Stimulated activated CD8-positive, alpha-beta memory T cell treated with anti-CD3 and anti-CD28 coated beads, Interleukin-12 subunit alpha, Interleukin-12 subunit beta, amount 100 ng/mL, for 1 hour (primary cell): ENCODE measurements around the gene C5.
"Not testable (repeated sequence)": the region's sequence is repeated elsewhere in the genome, so short reads cannot be mapped to it uniquely, and the experiment has no call there.

ENCODE experiments used
- DNase-seq: peaks from one replicate; pipeline ENCODE4 v3.0.0-alpha.2; 2020; ENCODE audit warnings: low read depth

Gene C5

DNA sequence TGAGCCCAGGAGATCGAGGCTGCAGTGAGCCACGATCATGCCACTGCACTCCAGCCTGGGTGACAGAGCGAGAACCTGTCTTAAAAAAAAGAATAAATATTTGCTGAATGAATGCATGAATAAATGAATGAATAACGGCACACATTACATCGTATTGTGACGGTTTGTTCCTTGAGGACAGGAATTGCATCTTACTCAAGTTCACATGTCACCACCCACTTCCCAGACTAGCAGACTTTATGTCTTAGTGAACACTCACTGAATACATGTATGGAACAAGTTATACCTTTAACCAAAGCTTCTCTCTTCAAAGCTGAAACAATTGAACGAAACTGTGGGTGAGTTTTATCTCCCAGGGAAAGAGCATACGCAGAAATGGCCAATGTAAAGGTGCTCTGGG, 70.3 kb downstream of the C5 start:
- no peak for DNase-seq

DNA sequence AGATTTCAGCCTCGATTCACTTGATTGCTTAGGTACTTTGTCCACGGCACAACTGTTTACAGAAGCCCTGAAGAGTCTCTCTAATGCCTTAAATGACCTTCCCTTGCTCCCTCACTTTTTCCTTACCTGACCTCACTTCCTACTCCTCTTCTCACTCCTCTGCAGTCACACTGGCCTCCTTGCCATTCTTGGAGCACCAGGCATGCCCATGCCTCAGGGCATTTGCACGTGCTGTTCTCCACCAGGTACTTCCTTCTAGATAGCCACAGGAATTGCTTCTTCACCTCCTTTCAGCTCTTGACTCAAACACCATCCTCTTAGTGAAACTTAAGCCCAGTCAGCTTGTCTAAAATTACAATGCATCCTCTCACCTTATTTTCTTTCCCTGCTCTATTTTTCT, 71.1 kb downstream of the C5 start:
- no peak for DNase-seq

DNA sequence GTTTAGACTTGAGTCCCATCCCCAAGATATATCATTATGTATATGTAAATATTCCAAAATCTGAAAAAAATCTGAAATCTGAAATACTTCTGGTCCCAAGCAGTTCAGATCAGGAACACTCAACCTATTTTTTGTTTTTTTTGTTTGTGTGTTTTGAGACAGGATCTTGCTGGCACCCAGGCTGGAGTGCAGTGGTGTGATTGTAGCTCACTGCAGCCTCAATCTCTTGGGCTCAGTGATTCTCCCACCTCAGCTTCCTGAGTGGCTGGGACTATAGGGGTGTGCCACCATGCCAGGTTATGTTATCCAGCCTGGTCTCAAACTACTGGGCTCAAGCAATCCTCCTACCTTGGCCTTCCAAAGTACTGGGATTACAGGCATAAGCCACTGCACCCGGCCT, 72.8 kb downstream of the C5 start:
- DNase-seq, result no peak

DNA sequence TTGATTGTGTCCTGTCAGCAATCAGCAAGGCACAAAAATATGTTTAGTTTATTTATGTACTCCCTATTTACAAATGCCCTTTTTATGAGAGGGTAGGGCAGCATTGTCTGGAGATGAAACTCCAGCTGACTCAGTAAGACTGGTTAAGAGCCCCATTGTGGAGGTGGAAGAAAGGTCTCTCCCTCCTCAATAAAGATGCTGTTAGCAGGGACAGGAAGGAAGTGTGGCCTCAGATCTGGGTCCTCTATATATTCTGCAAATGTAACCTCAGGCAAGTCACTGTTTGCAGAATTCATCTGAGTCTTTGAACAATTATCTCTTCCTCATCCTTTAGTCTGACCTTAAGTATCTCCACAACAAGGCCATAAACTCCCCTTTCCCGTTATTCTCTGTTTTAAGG, 75.2 kb downstream of the C5 start:
- DNase-seq, result no peak

DNA sequence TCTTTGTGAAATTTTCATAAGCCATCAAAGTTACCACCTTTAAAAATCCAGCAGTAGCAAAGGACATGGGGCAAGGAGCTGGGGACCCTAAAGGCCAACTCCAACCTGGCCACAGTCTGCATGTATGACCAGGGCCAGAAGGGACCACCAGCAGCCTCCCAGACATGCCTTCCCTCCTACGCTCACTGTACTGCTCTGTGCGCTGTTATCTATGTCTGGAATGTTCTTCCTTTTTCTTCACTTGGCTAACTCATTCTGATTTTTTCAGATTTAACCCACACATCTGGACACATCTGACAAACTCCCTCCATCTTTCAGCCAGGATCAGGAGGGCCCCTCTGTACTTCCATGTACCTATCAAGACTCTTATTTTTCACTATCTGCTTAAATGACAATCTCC, 75.9 kb downstream of the C5 start:
- DNase-seq, result no peak

DNA sequence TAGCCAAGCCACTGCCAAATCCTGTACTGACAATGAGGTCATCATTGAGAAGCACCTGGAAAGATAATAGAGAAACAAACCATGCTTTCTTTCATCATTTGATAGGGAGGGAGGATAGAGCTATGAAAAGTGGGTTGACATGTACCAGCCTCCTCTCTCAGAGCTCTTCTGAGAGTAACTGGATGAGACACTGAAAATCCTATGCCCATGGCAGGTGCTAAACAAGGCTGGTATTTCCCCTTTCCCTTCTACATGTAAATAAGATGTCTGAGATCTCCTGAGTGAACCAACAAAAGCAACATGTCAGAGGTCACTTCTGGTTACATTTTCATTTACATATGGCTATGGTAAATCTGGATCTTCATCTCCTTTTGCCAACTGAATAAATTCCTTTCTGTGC, 78.1 kb downstream of the C5 start:
- DNase-seq, result no peak

DNA sequence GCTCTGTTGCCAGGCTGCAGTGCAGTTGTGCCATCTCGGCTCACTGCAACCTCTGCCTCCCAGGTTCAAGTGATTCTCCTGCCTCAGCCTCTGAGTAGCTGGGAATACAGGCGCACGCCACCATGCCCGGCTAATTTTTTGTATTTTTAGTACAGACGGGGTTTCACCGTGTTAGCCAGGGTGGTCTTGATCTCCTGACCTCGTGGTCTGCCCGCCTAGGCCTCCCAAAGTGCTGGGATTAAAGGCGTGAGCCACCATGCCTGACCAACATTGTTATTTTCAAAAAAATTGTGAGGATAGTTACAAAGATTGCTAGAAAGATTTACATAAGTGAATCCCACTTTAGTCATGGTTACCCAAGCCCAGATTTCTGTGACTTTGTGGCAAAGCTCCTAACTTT, 78.6 kb downstream of the C5 start:
- not testable (repeated sequence) for DNase-seq

DNA sequence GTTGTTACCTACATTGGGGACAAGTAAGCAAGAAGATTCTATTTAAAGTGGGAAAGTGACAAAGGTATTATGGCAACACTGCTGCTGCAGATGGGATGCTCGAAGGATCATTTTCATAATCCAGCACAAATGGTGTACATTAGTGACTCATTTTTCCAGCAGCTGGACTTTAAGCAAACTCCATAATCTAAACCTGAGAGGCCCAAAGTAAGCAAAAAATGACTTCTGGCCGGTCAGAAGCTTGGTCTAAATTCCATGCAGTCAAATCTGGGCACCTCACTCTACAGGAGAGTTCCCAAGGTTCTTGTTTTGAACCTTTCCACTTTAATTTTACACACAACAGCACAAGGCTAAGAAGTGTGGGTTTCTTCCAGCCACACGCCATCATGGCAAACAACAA, 79.8 kb downstream of the C5 start:
- no peak for DNase-seq

DNA sequence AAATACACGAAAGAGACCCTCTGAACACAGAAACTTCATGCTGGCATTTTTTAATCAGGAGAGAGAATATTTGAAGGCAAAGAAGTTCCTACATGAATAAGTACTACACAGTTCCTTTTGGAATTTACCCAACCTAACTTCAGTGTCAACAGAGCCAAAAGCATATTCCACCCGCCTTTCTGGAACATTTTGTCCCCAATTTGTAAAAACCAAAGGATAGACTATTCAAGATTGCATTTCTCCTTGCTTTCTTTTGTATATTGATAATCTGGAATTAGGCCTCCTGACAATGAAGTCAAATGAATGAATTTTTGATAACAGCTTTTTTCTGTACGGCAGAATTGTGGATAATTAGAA, 84.1 kb downstream of the C5 start:
- DNase-seq, result no peak

DNA sequence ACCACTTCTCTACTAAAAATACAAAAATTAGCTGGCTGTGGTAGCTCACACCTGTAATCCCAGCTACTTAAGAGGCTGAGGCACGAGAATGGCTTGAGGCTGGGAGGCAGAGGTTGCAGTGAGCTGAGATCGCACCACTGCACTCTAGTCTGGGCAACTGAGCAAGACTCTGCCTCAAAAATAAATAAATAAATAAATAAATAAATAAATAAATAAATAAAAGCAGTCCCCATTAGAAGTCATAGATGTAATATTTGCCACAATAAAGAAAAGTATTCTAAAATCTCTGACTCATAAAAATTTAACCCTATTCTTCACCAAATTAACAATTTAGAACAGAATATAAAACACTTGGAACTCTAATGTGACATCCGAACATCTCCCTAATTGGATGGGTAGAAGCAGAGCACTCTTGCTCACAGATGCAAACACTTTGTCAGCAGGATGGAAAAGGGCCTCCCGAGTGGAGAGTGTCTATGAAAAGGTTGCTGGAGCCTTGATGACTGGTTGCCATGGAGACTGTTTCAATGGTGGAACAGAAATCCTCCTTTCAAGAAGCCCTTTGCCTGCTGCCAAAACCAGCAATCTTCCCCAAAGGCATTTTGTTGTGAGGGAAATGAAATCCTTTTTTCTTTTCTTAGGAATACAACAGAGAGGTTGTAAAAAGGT, 84.6 kb downstream of the C5 start:
- no peak for DNase-seq

DNA sequence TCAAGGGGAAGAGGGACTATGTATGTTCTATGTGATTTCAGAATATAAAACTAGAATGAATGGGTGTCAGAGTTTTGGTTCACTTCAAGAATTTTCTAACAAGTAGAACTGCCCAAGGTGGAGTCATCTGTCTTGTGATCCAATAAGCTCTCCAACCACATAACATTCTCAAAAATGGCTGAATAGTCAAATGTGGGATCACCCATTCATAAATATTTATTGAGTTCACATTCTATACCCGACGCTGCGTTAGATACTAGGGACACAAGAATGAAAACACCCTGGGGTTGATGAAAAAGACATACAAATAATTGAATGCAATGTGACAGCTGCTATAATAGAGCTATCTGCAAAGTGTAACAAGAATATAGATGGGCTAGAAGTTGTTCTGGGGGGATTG, 88.1 kb downstream of the C5 start:
- no peak for DNase-seq

DNA sequence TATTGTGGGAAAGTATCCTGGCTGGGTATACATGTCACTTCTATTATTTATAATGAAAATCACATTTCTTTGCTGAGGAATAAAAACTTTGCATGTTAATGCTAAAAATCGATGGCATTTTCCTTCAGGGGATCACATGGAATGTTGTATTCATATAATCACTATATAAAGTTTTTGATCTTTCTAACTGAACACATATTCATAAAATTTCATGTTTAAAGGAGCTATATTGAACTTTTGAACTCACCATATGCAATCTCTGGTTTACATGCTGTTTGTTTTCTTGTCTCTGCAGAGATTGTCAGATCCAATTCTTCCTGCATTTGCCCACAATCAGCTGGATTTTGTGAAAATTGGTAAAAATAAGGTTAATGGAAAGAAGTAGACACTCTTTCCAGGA, 90.1 kb downstream of the C5 start:
- no peak for DNase-seq

DNA sequence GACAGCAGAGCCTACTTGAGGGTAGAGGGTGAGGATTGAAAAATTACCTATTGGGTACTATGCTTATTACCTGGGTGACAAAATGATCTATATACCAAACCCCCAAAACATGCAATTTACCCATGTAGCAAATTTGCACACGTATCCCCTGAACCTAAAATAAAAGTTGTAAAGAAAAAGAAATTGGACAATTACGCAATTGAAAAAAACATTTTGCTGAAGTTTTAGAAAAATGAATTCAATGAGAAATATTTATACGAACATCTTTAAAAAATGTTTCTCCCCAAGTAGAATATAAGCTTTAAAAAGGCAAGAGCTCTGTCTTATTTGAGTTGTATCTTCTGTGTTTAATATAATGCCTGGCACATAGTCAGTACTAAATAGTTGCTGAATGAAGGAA, 93.2 kb downstream of the C5 start:
- no peak for DNase-seq

DNA sequence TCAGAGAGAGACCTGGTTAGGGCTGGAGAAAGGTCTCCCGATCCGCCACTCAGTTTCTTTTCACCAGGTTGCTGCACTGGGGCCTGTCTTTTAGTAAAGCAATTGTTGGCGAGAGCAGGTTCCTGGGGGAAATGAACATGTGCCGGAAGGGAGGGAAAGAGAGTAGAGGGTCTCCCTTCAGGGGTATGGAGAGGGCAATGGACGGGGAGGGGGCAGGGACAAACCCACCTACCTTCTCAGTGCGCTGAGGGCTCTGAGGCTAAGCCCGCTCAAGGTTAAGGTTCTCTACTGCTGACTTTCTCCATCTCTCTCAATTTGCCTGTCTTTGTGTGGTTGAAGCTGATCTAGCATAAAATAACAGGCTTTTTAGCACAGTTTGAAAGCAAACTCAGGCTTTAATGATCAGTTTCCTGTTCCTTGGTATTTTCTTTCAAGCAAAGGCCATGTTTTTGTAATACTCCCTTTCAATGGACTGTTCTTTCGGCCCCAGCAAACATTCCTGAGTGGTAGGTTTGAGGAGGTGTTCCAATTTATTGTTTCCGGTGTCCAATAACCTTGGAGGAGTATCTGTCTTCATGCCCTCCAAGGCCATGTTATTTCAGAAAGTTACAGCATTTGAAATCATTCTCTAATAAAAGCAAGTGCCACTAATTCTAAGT, 98.0 kb downstream of the C5 start:
- DNase-seq, result no peak

DNA sequence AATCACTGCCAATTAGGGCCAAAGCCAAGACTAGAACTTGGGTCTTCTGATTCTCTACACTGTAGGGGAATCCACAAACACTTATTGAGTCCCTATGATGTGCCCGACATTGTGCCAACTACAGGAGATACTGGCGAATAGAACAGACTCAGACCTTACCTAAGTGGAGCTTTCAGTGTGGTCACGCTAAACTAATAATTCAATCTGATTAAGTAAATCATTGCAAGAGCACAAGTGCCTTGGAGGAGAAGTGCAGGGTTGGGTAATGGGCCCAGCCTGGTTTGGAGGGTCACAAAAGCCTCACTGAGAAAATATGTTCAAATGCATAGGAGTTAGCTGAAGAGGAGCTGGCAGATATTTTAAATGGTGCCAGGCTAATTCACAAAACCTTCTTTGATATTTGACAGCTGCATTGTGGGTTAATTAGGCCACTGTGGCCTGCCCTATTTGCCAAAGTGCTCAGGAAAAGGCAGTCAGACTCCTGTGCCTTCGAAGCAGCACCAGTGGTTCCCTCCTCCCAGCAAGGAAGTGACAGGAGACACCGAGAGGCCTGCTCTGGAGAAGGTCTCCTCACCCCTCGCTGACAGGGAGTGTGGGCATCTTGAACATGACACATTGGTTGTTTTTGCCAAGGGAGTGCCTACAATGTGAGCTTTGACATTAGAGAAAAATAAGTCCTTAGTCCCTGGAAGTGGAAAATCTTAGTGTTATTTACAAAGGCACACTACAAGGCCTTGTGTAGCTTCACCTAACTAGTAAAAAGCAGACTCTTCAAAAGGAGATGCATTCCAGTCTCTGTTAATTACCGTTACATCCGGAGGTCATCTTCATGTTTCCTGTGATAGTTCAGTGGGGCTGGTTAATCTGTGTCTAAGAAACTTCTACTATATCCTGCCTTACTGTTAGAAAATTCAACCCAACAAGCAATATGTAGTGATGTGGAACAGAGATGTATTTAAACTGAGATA, 99.4 kb downstream of the C5 start:
- no peak for DNase-seq

DNA sequence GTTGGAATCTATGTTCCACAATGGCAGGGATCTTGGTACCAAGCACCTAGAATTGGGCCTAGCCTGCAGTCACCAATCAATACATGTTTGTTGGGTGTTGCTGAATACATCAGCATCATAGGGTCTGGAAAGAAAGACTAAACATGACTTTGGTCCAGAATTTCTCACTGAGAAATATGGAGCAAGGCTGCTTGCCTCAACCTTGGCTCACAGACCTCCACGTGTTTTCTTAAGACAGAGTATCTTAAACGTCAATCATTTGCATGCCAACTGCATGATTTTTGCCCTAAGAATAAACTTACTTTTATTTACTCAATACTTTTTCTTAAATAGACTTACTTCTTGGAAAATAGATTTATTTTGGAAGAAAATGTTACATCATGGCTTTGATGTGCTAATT, 100.8 kb downstream of the C5 start:
- DNase-seq, result no peak

DNA sequence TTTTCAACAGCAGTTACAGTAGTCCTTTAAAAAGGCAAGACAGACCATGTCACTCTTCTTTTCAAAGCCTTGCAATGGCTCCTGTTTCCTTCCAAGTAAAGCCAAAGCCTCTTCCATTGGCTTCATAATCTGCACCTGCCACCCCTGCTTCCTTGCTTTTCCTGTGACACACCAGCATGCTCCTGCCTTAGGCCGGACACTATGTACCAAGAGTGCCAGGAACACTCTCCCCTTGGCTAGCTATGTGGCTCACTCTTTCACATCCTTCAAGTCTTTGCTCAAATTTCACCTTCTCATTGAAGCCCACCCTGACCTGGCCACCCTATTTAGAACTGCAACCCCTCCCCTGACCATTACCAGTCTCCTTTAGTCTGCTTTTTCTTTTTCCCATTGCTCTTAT, 101.3 kb downstream of the C5 start:
- no peak for DNase-seq

DNA sequence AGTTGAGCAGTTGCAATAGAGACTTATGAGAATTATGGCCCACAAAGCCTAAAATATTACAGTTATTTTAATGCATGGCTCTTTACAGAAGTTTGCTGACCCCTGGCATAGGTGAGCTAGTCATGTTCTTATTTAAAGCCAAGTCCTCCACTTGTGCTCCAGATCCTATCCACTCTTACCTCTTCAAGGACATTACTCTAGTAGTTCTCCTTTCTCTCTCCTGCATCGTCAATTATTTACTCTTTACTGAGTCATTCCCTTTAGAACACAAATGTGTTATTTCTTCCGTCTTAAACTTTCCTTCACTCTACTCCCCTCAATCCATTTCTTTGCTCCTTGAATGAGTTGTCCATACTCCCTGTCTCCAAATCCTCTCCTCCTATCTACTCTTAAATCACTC, 102.9 kb downstream of the C5 start:
- DNase-seq, result no peak

DNA sequence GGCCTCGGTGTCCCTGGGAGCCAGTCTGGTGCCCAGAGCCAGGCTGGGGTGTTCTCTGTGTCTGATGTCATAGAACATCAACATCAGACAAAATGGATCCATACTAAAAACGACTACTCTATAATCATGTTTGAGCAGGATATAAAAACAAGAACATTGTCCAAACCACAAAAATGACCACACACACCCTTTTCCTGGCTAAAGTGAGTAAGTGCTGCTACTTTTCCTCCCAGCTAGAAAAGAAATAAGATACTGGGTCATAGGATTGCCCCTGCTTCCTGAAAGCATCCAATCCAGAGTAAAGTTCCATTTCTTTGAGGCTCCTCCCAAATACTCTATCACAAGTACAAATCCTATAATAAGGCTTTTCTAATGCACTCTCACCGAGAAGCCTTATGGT, 103.8 kb downstream of the C5 start:
- no peak for DNase-seq

DNA sequence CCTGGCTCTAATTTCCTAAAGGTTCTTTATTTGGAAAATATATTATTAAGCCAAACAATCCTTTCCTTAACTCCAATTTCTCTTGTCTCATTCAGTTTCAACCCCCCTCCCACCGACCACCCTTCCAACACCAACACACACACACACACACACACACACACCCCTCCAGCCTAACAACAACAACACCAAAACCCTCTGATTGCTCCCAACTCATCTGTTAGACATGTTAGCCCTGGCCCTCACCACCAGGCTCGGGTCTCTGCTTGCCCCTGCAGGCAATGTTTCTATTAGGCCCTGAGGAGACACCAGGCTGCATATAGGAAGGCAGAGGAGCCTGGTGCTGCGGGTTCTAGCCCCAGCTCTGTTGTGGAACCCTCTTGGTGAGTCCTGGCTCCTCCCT, 105.1 kb downstream of the C5 start:
- no peak for DNase-seq

DNA sequence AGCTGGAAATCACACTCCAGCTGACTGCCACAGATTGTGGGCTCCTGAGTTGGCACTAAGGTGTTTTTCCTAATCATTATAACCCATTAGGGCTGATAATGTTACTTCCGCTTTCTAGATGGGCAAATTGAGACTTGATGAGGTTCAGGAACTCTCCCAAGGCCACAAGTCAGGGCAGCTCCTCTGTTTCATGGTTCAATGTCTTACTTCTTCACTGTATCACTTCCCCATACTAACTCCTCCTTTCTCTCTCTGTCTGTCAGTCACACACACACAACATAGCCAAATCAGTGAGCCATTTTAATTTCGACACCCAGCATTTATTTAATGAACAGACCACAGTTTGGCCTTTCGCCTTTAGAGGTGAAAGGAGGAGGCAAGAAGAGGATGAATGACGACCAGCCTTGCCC, 105.6 kb downstream of the C5 start:
- DNase-seq, result no peak

DNA sequence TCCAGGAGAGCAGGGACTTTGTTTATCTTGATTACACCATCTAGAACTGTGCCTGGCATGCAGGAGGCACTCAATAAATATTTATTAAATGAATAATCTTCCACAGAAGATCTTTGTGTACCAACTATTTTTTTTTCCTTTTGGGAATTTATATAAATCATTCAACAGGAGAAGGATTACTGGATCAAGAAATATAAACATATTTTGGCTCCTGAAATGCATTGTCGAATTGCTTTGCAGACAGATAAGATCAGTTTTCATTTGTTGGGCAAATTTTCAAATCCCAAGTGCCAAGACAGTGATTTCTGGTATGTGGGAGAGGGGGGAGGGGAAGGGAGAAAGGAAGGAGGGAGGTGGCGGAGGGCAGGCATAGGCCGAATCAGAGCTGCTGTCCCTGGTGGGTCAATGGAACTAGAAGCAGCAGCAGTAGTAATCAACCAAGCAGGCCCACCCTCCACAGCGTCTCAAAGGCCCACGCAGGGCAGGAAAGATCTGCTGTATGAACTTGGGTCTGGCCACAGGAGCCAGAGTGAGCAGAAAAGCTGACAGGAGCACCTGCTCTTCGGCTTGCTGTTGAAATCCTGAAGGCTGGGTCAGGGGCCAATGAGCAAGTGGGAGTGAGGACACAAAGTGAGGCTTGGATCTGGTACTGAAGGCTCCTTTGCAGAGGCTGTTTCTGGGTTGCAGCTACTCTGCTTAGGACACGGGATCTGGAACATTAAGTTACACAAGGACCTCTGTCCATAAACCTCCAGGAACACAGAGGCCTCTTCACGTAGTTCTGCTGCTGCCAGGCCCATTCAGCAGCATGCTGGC, 107.7 kb downstream of the C5 start:
- no peak for DNase-seq
